Peyer's patch (tissue), 4 donors: ENCODE results near the gene MCF2L2. TPM values are rescaled to one million over a fixed set of nuclear protein-coding genes. Genes with fewer than 3 reads are reported as not detected.

Source experiments
- DNase-seq, 3 donors: peaks; one replicate each; pipeline ENCODE4 v3.0.0-alpha.2; 2017 to 2019
- H3K27ac ChIP-seq, 4 donors: fragments of 200-600 bp; sonication (generic); one replicate each; pipeline ENCODE4 v1.5.1; 2016 to 2019
- H3K27me3 ChIP-seq, 2 donors: fragments of 200-600 bp; sonication (generic); one replicate each; pipeline ENCODE4 v1.5.1; 2019
- H3K36me3 ChIP-seq, 3 donors: fragments of 200-600 bp; sonication (generic); one replicate each; pipeline ENCODE4 v1.5.1; 2016 to 2019
- H3K4me1 ChIP-seq, 4 donors: fragments of 200-600 bp; sonication (generic); one replicate each; pipeline ENCODE4 v1.5.1; 2016 to 2019
- H3K4me3 ChIP-seq, 4 donors: fragments of 200-600 bp; sonication (generic); 1 replicate in 3 of 4; 2 replicates in 1 of 4; pipeline ENCODE4 v1.5.1; 2016 to 2019; ENCODE audit warnings: mild to moderate bottlenecking in 1 of 4
- H3K9me3 ChIP-seq, 4 donors: fragments of 200-600 bp; sonication (generic); one replicate each; pipeline ENCODE4 v1.5.1; 2016 to 2019; ENCODE audit warnings: mild to moderate bottlenecking in 1 of 4
- POLR2A ChIP-seq, 2 donors: fragments of 450-650 bp; IDR thresholded peaks; one replicate each; pipeline ENCODE4 v1.5.1; 2017; ENCODE audit warnings: antibody characterized with exemption in 2 of 2, mild to moderate bottlenecking in 2 of 2, moderate library complexity in 2 of 2
- total RNA-seq, 4 donors: library from RNA; depleted of rRNA; stranded (reverse); fragments of >200 nt; gene quantifications; one replicate each; pipeline ENCODE4 v1.1.0, GENCODE V29; 2016
- TF ChIP-seq, protein P1 (sequence below), 6 experiments: fragments of 450-650 bp in 4 of 6; fragments of 200-600 bp in 2 of 6; sonication (generic) in 1 of 6; IDR thresholded peaks; one replicate each; pipeline ENCODE4 v1.5.1; 2017 to 2019; ENCODE audit warnings: antibody characterized with exemption in 6 of 6, mild to moderate bottlenecking in 3 of 6, moderate library complexity in 1 of 6

The MCF2L2 gene
- total RNA-seq, 4 donors from 2014 or later, result 0.67 to 12.4 (median 1.1) TPM

DNA sequence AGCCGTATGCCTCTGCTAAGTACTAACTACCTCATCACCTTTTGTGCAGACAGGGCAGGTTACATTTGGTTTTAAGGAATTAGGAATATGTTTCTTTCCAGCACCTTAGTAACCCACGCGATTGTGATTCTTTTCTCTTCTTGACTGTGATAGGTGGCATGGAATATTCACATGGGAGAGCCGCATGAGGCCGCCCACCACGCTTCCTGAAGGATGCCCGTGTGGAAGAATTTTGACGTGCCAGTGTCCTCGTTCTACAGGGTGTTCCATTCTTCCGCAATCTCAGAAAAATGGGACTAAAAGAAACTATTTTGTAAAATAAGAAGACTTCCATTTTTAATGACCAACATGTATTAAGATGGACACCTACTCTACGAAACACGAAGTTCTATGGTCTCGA is 159.1 kb downstream of the MCF2L2 start:
- TF ChIP-seq, protein P1, sequence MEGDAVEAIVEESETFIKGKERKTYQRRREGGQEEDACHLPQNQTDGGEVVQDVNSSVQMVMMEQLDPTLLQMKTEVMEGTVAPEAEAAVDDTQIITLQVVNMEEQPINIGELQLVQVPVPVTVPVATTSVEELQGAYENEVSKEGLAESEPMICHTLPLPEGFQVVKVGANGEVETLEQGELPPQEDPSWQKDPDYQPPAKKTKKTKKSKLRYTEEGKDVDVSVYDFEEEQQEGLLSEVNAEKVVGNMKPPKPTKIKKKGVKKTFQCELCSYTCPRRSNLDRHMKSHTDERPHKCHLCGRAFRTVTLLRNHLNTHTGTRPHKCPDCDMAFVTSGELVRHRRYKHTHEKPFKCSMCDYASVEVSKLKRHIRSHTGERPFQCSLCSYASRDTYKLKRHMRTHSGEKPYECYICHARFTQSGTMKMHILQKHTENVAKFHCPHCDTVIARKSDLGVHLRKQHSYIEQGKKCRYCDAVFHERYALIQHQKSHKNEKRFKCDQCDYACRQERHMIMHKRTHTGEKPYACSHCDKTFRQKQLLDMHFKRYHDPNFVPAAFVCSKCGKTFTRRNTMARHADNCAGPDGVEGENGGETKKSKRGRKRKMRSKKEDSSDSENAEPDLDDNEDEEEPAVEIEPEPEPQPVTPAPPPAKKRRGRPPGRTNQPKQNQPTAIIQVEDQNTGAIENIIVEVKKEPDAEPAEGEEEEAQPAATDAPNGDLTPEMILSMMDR (IDR thresholded peaks at IDR 0.05), result no peak
- TF ChIP-seq POLR2A (IDR thresholded peaks at IDR 0.05), result no peak
- Histone ChIP-seq H3K4me1 (peaks cover 0 to 32% (median 0%) of the 10 kb centered on the region in 4 donors), H3K27ac (no peak overlapping the region), H3K4me3 (no peak overlapping the region), H3K9me3 (no peaks in the 10 kb centered on the region), H3K36me3 (peaks cover 0 to 16% (median 0%) of the 10 kb centered on the region in 3 donors), H3K27me3 (no peaks in the 10 kb centered on the region)
- DNase-seq, result no peak

DNA sequence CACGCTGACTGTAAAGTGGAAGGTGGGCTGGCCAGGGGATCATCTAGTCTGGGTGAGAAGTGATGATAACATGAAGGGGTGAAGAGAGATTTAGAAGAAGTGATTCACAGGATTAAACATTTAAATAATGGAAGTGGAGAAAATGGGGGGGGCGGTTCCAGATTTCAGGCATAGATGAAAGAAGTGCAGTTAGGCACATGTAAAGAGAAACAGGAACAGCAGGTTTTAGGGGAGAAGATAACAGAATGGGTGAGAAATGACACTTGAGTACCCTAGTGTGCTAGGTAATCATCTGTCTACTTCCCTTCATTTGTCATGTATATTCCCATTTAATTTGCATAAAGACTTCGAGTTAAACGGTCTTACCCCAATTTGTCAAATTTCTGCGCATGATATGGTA is 160.1 kb downstream of the MCF2L2 start:
- TF ChIP-seq, protein P1 (IDR thresholded peaks at IDR 0.05), result no peak
- no peak for TF ChIP-seq POLR2A (IDR thresholded peaks at IDR 0.05)
- no peaks in the 10 kb centered on the region for H3K9me3 ChIP-seq
- H3K27me3 ChIP-seq, result no peaks in the 10 kb centered on the region
- peaks cover 0 to 41% (median under 1%) of the 10 kb centered on the region in 4 donors for H3K4me1 ChIP-seq
- H3K36me3 ChIP-seq, result peaks cover 0 to 16% (median 0%) of the 10 kb centered on the region in 3 donors
- H3K27ac ChIP-seq, result peak overlapping the region in 1 of 4 donors; percentile 91
- H3K4me3 ChIP-seq, result no peak overlapping the region
- no peak for DNase-seq

DNA sequence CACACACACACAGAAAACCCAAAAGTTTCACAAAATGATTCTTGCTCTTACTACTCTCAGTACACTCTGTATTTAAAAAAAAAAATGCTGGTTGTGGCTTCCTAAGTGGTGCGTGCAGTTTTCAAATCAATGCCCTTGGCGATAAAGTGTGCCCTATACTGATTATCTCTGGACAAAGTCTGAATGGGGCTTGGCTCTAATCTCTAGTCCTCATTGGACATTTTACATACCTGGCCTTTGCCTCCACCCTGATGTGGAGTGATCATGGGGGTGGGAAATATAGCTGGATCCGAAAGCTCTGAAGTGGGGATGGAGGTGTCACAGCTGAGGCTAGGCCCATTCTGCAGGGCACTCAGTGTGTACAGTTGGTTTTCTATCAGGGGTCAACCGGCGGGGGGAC is 161.3 kb downstream of the MCF2L2 start:
- Histone ChIP-seq H3K4me1 (peaks cover 0 to 53% (median 2%) of the 10 kb centered on the region in 4 donors), H3K4me3 (peak overlapping the region in 1 of 4 donors; percentile 11), H3K27me3 (no peaks in the 10 kb centered on the region), H3K36me3 (peaks cover 0 to 16% (median 0%) of the 10 kb centered on the region in 3 donors), H3K27ac (peak overlapping the region in 3 of 4 donors; percentile 55 to 91 (median 89)), H3K9me3 (no peaks in the 10 kb centered on the region)
- TF ChIP-seq POLR2A (IDR thresholded peaks at IDR 0.05), result peak; percentile 3 to 44
- TF ChIP-seq, protein P1 (IDR thresholded peaks at IDR 0.05), result no peak
- no peak for DNase-seq

DNA sequence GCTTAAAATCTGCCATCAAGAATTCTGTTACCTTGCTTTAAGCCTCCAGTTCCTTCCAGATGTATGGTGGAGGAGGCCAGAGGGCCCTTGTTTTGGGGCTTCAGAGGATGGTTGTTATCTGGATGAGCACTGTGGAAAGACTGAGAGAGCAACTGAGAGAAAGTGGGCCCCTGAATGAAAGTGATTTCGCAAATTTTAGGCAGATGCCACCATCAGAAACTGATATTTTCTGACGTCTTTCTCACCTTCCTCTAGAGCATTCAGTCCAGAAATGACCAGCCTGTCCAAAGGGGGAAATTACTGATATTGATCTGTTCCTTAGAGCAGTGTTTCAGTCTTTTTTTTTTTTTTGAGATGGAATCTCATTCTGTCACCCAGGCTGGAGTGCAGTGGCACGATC is 162.0 kb downstream of the MCF2L2 start:
- Histone ChIP-seq H3K27ac (peak overlapping the region in 3 of 4 donors; percentile 47 to 91 (median 89)), H3K36me3 (peaks cover 0 to 16% (median 0%) of the 10 kb centered on the region in 3 donors), H3K9me3 (no peaks in the 10 kb centered on the region), H3K4me3 (peak overlapping the region in 1 of 4 donors; percentile 13), H3K27me3 (no peaks in the 10 kb centered on the region), H3K4me1 (peaks cover 0 to 54% (median 2%) of the 10 kb centered on the region in 4 donors)
- TF ChIP-seq POLR2A (IDR thresholded peaks at IDR 0.05), result no peak
- TF ChIP-seq, protein P1 (IDR thresholded peaks at IDR 0.05), result no peak
- no peak for DNase-seq

DNA sequence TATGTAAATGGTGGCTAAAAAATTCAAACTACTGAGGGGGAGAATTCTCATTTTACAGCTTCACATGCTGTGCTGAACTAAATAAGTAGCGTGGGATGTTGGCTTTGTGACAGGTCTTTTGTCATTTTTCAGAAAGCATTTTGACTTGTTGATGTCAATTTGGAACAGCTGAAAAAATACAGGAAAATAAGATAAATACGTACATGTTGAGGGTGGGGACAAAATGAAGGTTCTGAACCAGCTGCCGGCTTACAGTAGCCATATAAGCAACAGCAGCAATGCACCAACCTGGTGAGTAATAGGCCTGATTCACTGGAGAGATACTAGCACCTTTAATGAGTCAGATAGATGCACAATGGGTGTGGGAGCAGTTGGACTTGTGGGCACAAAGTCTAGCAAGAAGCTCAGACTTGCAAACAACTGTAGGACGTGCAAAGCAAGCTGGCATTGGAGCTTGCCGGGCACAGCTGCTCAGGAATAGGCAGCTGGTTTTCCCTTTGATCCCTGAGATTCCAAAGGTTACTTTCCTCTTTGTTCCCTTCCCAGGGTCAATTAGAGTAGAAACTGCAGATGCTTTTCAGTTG is 162.5 kb downstream of the MCF2L2 start:
- H3K4me1 ChIP-seq, result peaks cover 0 to 58% (median 2%) of the 10 kb centered on the region in 4 donors
- H3K9me3 ChIP-seq, result no peaks in the 10 kb centered on the region
- DNase-seq, result peak in 2 of 3 donors; percentile 78 to 88
- H3K36me3 ChIP-seq, result peaks cover 0 to 16% (median 0%) of the 10 kb centered on the region in 3 donors
- no peaks in the 10 kb centered on the region for H3K27me3 ChIP-seq
- TF ChIP-seq POLR2A (IDR thresholded peaks at IDR 0.05), result peak; percentile 57 to 88
- TF ChIP-seq, protein P1 (IDR thresholded peaks at IDR 0.05), result no peak
- peak overlapping the region in 3 of 4 donors; percentile 69 to 91 (median 89) for H3K27ac ChIP-seq
- H3K4me3 ChIP-seq, result peak overlapping the region in 2 of 4 donors; percentile 3 to 31
